ENCODE results near the gene SH3RF2. TPM values are rescaled to one million over a fixed set of nuclear protein-coding genes. Genes with fewer than 3 reads are reported as not detected.
"Not testable (repeated sequence)": the region's sequence is repeated elsewhere in the genome, so short reads cannot be mapped to it uniquely, and the experiment has no call there.

Gene SH3RF2
- total RNA-seq, 1 donor, result 2.2 TPM

DNA sequence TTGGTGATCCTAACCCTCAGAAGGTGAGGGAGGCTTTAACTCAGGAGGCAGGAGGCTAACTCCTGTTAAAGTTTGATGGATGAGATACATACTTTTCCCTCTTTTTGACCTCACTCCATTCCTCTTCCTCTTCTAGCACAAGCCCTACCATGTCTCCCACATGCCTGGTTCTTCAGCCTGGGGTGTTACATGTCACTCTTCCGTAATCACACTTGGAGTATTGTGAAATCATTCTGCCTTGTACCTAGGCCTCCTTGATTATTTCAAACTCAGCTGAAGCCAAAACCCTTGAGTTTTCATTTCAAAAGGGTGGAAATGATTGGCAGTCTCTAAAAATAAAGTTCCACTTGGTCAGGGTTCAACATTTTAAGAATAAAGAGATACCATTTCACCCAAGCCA is 167.2 kb downstream of the SH3RF2 start:
- TF ChIP-seq, protein P1, sequence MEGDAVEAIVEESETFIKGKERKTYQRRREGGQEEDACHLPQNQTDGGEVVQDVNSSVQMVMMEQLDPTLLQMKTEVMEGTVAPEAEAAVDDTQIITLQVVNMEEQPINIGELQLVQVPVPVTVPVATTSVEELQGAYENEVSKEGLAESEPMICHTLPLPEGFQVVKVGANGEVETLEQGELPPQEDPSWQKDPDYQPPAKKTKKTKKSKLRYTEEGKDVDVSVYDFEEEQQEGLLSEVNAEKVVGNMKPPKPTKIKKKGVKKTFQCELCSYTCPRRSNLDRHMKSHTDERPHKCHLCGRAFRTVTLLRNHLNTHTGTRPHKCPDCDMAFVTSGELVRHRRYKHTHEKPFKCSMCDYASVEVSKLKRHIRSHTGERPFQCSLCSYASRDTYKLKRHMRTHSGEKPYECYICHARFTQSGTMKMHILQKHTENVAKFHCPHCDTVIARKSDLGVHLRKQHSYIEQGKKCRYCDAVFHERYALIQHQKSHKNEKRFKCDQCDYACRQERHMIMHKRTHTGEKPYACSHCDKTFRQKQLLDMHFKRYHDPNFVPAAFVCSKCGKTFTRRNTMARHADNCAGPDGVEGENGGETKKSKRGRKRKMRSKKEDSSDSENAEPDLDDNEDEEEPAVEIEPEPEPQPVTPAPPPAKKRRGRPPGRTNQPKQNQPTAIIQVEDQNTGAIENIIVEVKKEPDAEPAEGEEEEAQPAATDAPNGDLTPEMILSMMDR (IDR thresholded peaks at IDR 0.05; ENCODE audit: insufficient read depth, low read depth, low read length), result no peak
- no peak overlapping the region for H3K4me3 ChIP-seq (ENCODE audit: low read depth, low read length)
- no peak for DNase-seq (ENCODE audit: low read depth)

DNA sequence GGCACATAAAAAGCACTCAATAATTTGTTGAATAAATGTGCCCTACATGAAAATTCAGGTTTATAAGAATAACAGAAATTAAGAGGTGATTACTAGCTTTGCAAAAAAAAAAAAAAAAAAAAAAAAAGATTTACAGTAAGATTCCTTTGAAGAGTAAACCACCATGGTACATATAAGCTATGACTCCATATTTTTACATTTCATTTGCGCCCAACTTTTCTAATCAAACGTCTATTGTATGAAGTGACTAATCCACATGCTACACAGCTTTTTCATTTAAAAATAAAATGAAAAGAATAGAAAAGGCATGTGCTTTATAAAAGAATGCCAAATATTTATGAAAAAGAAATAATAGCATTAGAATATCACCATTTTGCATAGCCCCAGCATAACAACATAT is 169.1 kb downstream of the SH3RF2 start, which contains the start of gene PLAC8L1:
Gene PLAC8L1, minus strand, starts transcription at position 101 of the 400 bp plus-strand sequence. CDS start 1,266 bp downstream, outside the sequence.
- no peak within 1 kb of the TSS for H3K4me3 ChIP-seq (ENCODE audit: low read depth, low read length)
- TF ChIP-seq, protein P1 (IDR thresholded peaks at IDR 0.05; ENCODE audit: insufficient read depth, low read depth, low read length), result no peak
- no peak for DNase-seq (ENCODE audit: low read depth)

DNA sequence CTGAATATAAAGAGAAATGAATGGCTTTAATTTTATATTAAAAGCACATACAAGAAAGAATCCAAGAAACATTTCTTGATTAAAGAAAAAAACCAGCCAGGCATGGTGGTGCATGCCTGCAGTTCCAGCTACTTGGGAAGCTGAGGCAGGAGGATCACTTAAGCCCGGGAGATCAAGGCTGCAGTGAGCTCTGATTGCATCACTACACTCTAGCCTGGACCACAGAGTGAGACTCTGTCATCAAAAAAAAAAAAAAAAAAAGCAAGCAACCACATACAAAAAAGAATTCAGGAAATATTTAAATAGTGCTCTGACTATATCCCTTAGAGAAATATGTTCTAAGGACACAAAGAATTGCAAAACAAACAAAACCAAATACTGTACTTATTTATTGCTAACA is 171.5 kb downstream of the SH3RF2 start:
- peak; percentile 26 for DNase-seq (ENCODE audit: low read depth)
- no peak overlapping the region for H3K4me3 ChIP-seq (ENCODE audit: low read depth, low read length)
- TF ChIP-seq, protein P1 (IDR thresholded peaks at IDR 0.05; ENCODE audit: insufficient read depth, low read depth, low read length), result no peak

DNA sequence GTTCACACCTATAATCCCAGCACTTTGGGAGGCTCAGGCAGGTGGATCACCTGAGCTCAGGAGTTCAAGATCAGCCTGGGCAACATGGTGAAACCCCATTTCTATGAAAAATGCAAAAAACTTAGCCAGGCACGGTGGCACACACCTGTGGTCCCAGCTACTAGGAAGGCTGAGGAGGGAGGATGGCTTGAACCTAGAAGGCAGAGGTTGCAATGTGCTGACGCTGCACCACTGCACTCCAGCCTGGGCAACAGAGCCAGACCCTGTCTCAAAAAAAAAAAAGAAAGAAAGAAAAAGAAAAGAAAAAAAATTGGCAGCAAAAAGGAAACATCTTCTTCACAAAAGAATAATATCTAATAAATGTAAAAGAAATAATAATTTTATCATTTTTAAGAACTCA is 172.5 kb downstream of the SH3RF2 start:
- not testable (repeated sequence) for DNase-seq (ENCODE audit: low read depth); H3K4me3 ChIP-seq (ENCODE audit: low read depth, low read length)

DNA sequence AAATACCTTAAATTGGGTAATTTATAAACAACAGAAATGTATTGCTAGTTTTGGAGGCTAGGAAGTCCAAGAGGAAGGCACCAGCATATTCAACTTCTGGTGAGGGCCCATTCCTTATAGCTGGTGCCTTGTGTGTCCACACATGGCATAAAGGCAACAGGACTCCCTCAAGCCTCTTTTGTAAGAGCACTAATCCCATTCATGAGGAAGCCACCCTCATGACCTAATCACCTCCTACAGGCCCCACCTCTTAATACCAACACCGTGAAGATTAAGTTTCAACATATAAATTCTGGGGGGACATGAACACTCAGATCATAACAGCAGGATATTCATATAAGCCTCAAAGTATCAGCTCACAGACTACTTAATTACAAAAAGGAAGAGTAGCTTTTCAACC is 173.0 kb downstream of the SH3RF2 start:
- no peak overlapping the region for H3K4me3 ChIP-seq (ENCODE audit: low read depth, low read length)
- TF ChIP-seq, protein P1 (IDR thresholded peaks at IDR 0.05; ENCODE audit: insufficient read depth, low read depth, low read length), result no peak
- no peak for DNase-seq (ENCODE audit: low read depth)

DNA sequence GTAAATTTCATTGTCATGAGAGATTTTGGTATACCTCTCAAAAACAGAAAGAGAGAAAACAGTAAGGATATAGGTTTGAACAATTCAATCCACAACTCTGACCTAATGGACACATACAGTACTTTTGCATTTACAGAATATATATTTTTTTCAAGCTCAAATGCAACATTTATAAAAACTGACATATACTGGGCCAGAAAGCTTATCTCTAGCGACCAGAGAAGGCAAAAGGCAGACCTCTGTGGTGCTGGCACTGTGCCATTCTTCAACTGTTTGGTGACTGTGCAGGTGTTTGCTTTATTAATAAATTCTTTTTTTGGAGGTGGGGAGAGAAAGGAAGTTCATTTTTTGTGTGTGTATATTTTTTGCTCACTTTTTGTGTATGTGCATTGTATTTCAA is 175.0 kb downstream of the SH3RF2 start:
- TF ChIP-seq, protein P1 (IDR thresholded peaks at IDR 0.05; ENCODE audit: insufficient read depth, low read depth, low read length), result no peak
- no peak for DNase-seq (ENCODE audit: low read depth)
- H3K4me3 ChIP-seq (ENCODE audit: low read depth, low read length), result no peak overlapping the region

DNA sequence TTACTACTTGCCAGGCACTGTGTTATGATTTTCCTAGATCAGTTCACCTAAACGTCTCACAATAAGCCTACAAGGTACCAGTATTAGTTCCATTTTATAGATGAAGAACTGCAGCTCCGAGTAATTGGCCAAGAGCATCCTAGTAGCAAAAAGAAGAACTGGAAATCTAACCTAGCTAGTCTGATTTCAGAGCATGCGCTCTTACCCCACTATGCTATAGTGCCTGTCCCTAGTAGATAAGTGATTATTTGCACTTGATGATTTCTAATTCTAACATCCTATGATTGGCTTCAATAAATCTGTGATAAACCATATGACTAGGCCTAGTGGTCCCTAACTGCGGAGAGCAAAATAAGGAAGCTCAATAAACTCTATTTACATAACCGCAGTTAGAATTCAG is 176.1 kb downstream of the SH3RF2 start:
- DNase-seq (ENCODE audit: low read depth), result no peak
- H3K4me3 ChIP-seq (ENCODE audit: low read depth, low read length), result no peak overlapping the region
- TF ChIP-seq, protein P1 (IDR thresholded peaks at IDR 0.05; ENCODE audit: insufficient read depth, low read depth, low read length), result no peak

Other genes with a start within 250 kb of the SH3RF2 start
- gene PRELID2, start 101.2 kb upstream of the SH3RF2 start, total RNA-seq, result 23.2 and 35.0 TPM in 2 replicates
- not detected in 2 replicates for gene GRXCR2, start 63.6 kb upstream of the SH3RF2 start, total RNA-seq
- gene PLAC8L1, start 169.0 kb downstream of the SH3RF2 start, total RNA-seq, result not detected in 2 replicates
- 116 and 121 TPM in 2 replicates for gene LARS1, start 246.1 kb downstream of the SH3RF2 start, total RNA-seq